ENCODE data around the gene MED12L.

DNA sequence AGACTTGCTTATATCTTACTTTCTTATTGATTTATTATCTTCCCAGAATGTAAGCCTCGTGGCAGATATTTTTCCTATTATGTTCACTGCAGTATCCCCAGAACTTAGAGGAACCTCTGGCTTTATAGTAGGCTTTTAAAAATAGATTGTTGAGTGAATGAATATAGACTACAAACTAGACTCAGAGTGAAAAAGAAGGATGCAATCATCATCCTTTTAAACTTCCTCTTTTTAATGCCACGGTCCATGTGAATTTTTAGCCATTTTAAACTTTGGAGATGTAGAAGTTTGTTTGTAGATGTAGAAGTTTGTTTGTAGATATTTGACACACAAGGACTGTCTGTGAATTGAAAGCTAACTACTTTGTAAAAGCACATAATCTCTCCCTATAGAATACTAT, 306.3 kb downstream of the MED12L start:
- TF ChIP-seq, protein P1, sequence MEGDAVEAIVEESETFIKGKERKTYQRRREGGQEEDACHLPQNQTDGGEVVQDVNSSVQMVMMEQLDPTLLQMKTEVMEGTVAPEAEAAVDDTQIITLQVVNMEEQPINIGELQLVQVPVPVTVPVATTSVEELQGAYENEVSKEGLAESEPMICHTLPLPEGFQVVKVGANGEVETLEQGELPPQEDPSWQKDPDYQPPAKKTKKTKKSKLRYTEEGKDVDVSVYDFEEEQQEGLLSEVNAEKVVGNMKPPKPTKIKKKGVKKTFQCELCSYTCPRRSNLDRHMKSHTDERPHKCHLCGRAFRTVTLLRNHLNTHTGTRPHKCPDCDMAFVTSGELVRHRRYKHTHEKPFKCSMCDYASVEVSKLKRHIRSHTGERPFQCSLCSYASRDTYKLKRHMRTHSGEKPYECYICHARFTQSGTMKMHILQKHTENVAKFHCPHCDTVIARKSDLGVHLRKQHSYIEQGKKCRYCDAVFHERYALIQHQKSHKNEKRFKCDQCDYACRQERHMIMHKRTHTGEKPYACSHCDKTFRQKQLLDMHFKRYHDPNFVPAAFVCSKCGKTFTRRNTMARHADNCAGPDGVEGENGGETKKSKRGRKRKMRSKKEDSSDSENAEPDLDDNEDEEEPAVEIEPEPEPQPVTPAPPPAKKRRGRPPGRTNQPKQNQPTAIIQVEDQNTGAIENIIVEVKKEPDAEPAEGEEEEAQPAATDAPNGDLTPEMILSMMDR (IDR thresholded peaks at IDR 0.05), result no peak
- no peak for TF ChIP-seq POLR2A (IDR thresholded peaks at IDR 0.05)
